GM12891 (cell line): ENCODE measurements around the gene MTREX.

Source experiments
- POLR2A ChIP-seq: IDR thresholded peaks from 2 replicates; pipeline ENCODE4 v1.6.1; 2011; ENCODE audit warnings: low read depth, low read length, control low read depth
- POLR2AphosphoS5 ChIP-seq: IDR thresholded peaks from 2 replicates; pipeline ENCODE4 v1.6.1; 2011; ENCODE audit warnings: low read depth, low read length, control low read depth

DNA sequence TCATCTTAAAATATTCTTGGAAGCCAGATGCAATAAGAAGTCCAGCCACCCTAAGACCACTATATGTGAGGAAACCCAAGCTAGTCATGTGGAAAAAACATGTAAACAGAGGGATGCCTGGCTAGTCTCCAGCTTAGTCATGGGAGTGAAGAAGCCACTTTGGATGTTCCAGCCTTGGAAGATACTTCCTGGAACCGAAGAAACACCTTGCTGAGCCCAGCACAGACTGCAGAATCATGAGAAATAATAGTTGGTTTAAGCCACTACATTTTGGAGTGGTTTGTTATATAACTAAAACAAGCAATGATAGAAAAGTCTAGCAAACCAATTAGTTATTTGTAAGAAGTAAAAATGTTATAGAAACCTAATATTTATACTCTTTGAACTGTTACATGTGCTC, 12.9 kb upstream of the MTREX start:
- TF ChIP-seq POLR2A (no peak), POLR2AphosphoS5 (no peak)
